PC-9 (cell line): ENCODE results near the gene SLC35G2. TPM values are rescaled to one million over a fixed set of nuclear protein-coding genes. Genes with fewer than 3 reads are reported as not detected.
"Not testable (repeated sequence)": the region's sequence is repeated elsewhere in the genome, so short reads cannot be mapped to it uniquely, and the experiment has no call there.

Experiments
- BruUV-seq: library from RNA; stranded (reverse); fragments of 400-500 nt; replicated peaks from 2 replicates; lab custom pipeline; 2021; lab: Mats Ljungman, UMichigan
- CTCF ChIA-PET: fragments of 300-600 bp; sonication (Branson Sonifier 250); formaldehyde crosslinking; loops from one replicate; lab custom pipeline; 2022; ENCODE audit warnings: antibody characterized with exemption; lab: Charles Lee
- POLR2A ChIA-PET: fragments of 300-600 bp; sonication (Branson Sonifier 250); formaldehyde crosslinking; loops from one replicate; lab custom pipeline; 2022; ENCODE audit warnings: antibody characterized with exemption; ENCODE audit not compliant: unreplicated experiment; lab: Charles Lee
- DNase-seq, 2 experiments: peaks; one replicate each; pipeline versions ENCODE4 v3.0.0 to v3.0.0-alpha.2; 2015 to 2022; ENCODE audit warnings: mixed read lengths in 1 of 2
- H2AFZ ChIP-seq: fragments of 200-600 bp; sonication (generic); 2 replicates; pipeline ENCODE4 v1.8.1; 2017; ENCODE audit warnings: antibody characterized with exemption
- H3F3A ChIP-seq: fragments of 200-600 bp; sonication (generic); 2 replicates; pipeline ENCODE4 v1.8.1; 2017; ENCODE audit warnings: antibody characterized with exemption, mild to moderate bottlenecking, low read depth; ENCODE audit not compliant: insufficient read depth
- H3K27ac ChIP-seq: fragments of 200-600 bp; sonication (generic); 2 replicates; pipeline ENCODE4 v1.6.1; 2016; ENCODE audit warnings: mixed run types
- H3K27me3 ChIP-seq: fragments of 200-600 bp; sonication (generic); 2 replicates; pipeline ENCODE4 v1.6.1; 2016; ENCODE audit warnings: low read depth, mixed run types; ENCODE audit not compliant: insufficient read depth
- H3K36me3 ChIP-seq: fragments of 200-600 bp; sonication (generic); 2 replicates; pipeline ENCODE4 v1.6.1; 2016; ENCODE audit warnings: low read depth, mixed run types
- H3K4me1 ChIP-seq: fragments of 200-600 bp; sonication (generic); replicated peaks from 2 replicates; pipeline ENCODE4 v1.6.1; 2016; ENCODE audit warnings: mixed run types; ENCODE audit not compliant: insufficient read depth
- H3K4me2 ChIP-seq: fragments of 200-600 bp; sonication (generic); 2 replicates; pipeline ENCODE4 v1.6.1; 2017; ENCODE audit warnings: mixed run types
- H3K4me3 ChIP-seq: fragments of 200-600 bp; sonication (generic); 2 replicates; pipeline ENCODE4 v1.6.1; 2016; ENCODE audit warnings: mixed run types
- H3K79me2 ChIP-seq: fragments of 200-600 bp; sonication (generic); 2 replicates; pipeline ENCODE4 v1.6.1; 2017; ENCODE audit warnings: low read depth, mixed run types
- H3K9me2 ChIP-seq: fragments of 200-600 bp; sonication (generic); 2 replicates; pipeline ENCODE4 v1.8.1; 2017; ENCODE audit warnings: mild to moderate bottlenecking; ENCODE audit not compliant: insufficient read depth
- H3K9me3 ChIP-seq: fragments of 200-600 bp; sonication (generic); 2 replicates; pipeline ENCODE4 v1.8.1; 2016; ENCODE audit warnings: low read depth; ENCODE audit not compliant: insufficient read depth
- H4K20me1 ChIP-seq: fragments of 200-600 bp; sonication (generic); 2 replicates; pipeline ENCODE4 v1.8.1; 2017; ENCODE audit not compliant: insufficient read depth
- EZH2 ChIP-seq: fragments of 200-600 bp; sonication (generic); IDR thresholded peaks from 2 replicates; pipeline ENCODE4 v1.8.0; 2017; ENCODE audit warnings: antibody characterized with exemption, low read depth
- intact Hi-C: fragments of 100-400 bp; cut with micrococcal nuclease; formaldehyde crosslinking; loops from one replicate; pipeline ENCODE4 v1.10.0; 2022; ENCODE audit not compliant: unreplicated experiment
- total RNA-seq: library from RNA; stranded (reverse); gene quantifications from 2 replicates; pipeline ENCODE4 v1.2.3, GENCODE V29; 2021
- TF ChIP-seq, protein P1 (sequence below): fragments of 200-600 bp; sonication (generic); conservative IDR thresholded peaks from 2 replicates; pipeline ENCODE4 v1.6.1; 2017; ENCODE audit warnings: mixed run types, antibody characterized with exemption, mild to moderate bottlenecking, moderate library complexity

The SLC35G2 gene
- total RNA-seq, 1 experiment from 2014 or later: 5.0 TPM

DNA sequence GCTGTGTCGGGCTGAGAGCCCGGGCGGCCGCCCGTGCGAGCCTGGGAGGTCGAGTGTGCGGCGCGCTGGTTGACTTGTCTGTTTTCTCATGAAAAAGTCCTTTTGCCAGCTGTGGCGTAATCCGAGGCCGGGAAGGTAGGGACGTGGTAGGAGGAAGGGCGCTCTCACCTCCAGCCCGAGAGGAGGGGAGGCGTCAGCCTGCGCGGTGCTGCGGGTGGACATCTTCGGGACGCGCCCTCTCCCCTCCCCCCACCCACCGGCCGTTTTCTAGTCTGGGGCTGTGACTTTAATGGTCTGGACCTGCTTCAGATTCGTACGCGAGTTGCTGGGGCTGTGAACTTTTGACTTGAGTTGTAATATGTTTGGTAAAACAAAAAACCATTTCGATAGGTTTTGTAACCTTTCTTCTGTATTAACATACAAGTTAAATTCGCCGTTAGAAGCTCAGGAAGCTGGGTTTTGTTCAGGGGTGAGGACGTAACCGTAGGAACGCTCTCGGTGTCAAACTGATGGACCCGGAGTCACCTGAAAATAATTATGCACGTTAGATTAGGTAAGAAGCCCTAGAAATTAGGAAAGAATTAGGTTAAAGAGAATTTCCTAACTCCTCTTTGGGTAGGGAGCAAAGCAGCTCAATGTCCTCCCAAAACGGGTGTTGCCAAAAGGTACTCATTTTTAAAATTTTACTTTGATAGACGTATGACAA lies 43.8 kb downstream of the SLC35G2 start:
- Histone ChIP-seq H3K9me3 (no peaks in the 10 kb centered on the region), H3F3A (peaks cover 15% of the 10 kb centered on the region), H3K79me2 (peaks cover 72% of the 10 kb centered on the region), H3K27ac (peak overlapping the region; percentile 82), H3K9me2 (no peaks in the 10 kb centered on the region), H3K4me2 (peak overlapping the region; percentile 88), H3K36me3 (no peaks in the 10 kb centered on the region; the same call in 1 of the 2 replicates), H3K27me3 (no peaks in the 10 kb centered on the region), H2AFZ (peak overlapping the region; percentile 96), H3K4me1 (peaks cover 20% of the 10 kb centered on the region), H3K4me3 (peak overlapping the region; percentile 86), H4K20me1 (peaks cover 18% of the 10 kb centered on the region)
- CTCF ChIA-PET: interaction anchor here (1.2 to 3.1 kb wide), 3 partner anchors 94 to 151 kb away, joined by 3 to 23 read pairs (median 5); partner anchors contain the start of gene STAG1
- DNase-seq: peak; percentile 65 to 68
- POLR2A ChIA-PET: interaction anchor here (1.8 kb wide), 1 partner anchor 110 kb away, joined by 23 read pairs; the partner anchor contains the start of gene STAG1
- intact Hi-C loops: loop anchor here (1.0 to 5.0 kb wide), 5 partner anchors 44 to 152 kb away; partner anchors contain the start of genes IL20RB, SLC35G2 and STAG1
- TF ChIP-seq, protein P1, sequence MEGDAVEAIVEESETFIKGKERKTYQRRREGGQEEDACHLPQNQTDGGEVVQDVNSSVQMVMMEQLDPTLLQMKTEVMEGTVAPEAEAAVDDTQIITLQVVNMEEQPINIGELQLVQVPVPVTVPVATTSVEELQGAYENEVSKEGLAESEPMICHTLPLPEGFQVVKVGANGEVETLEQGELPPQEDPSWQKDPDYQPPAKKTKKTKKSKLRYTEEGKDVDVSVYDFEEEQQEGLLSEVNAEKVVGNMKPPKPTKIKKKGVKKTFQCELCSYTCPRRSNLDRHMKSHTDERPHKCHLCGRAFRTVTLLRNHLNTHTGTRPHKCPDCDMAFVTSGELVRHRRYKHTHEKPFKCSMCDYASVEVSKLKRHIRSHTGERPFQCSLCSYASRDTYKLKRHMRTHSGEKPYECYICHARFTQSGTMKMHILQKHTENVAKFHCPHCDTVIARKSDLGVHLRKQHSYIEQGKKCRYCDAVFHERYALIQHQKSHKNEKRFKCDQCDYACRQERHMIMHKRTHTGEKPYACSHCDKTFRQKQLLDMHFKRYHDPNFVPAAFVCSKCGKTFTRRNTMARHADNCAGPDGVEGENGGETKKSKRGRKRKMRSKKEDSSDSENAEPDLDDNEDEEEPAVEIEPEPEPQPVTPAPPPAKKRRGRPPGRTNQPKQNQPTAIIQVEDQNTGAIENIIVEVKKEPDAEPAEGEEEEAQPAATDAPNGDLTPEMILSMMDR: no peak
- no peak for TF ChIP-seq EZH2
- TSS peak; percentile 49 for BruUV-seq

- no peaks in the 10 kb centered on the region for H3K9me2 ChIP-seq
- no peaks in the 10 kb centered on the region for H3K4me1 ChIP-seq
- H3K36me3 ChIP-seq: peaks cover 32% of the 10 kb centered on the region
- BruUV-seq: no TSS peak
- H3K27me3 ChIP-seq: no peaks in the 10 kb centered on the region
- H3K4me3 ChIP-seq: no peak overlapping the region
- no peak overlapping the region for H3K27ac ChIP-seq
- TF ChIP-seq EZH2: no peak
- TF ChIP-seq, protein P1: no peak
- H3F3A ChIP-seq: no peaks in the 10 kb centered on the region
- peaks cover 5% of the 10 kb centered on the region; the same call in 1 of the 2 replicates for H3K9me3 ChIP-seq
- intact Hi-C loops: no loop called here
- CTCF ChIA-PET: no interaction called here
- H3K79me2 ChIP-seq: peaks cover 98% of the 10 kb centered on the region
- no peak overlapping the region for H3K4me2 ChIP-seq
- POLR2A ChIA-PET: no interaction called here
- DNase-seq: no peak
- peaks cover 18% of the 10 kb centered on the region; the same call in 1 of the 2 replicates for H4K20me1 ChIP-seq
- no peak overlapping the region for H2AFZ ChIP-seq
These were observed 50.4 kb downstream of the SLC35G2 start for GRCh38 chr3:136869282-136869681.

GRCh38 chr3:136872258-136872657 lies 53.3 kb downstream of the SLC35G2 start:
- CTCF ChIA-PET, H3K4me2 ChIP-seq, H3K27ac ChIP-seq, H3K4me3 ChIP-seq, H3K9me2 ChIP-seq, H2AFZ ChIP-seq, H3F3A ChIP-seq, POLR2A ChIA-PET, DNase-seq, BruUV-seq, H3K27me3 ChIP-seq, intact Hi-C loops, H3K4me1 ChIP-seq: not testable (repeated sequence)
- peaks cover 12% of the 10 kb centered on the region; the same call in 1 of the 2 replicates for H3K9me3 ChIP-seq
- peaks cover 87% of the 10 kb centered on the region for H3K79me2 ChIP-seq
- H4K20me1 ChIP-seq: peaks cover 17% of the 10 kb centered on the region
- peaks cover 37% of the 10 kb centered on the region for H3K36me3 ChIP-seq

GRCh38 chr3:136879510-136879909 lies 60.6 kb downstream of the SLC35G2 start:
- CTCF ChIA-PET, intact Hi-C loops, DNase-seq: not testable (repeated sequence)

More at GRCh38 chr3:136879510-136879909, 60.6 kb downstream of the SLC35G2 start:
- H3F3A ChIP-seq, H3K27me3 ChIP-seq, H3K36me3 ChIP-seq, H3K9me2 ChIP-seq, H3K27ac ChIP-seq, BruUV-seq, H3K4me3 ChIP-seq, POLR2A ChIA-PET, H2AFZ ChIP-seq, H3K9me3 ChIP-seq, H4K20me1 ChIP-seq, H3K4me2 ChIP-seq, H3K4me1 ChIP-seq: not testable (repeated sequence)
- H3K79me2 ChIP-seq: peaks cover 80% of the 10 kb centered on the region
